CD1c-positive myeloid dendritic cell (primary cell): ENCODE results near the gene SMYD5.
"Not testable (repeated sequence)": the region's sequence is repeated elsewhere in the genome, so short reads cannot be mapped to it uniquely, and the experiment has no call there.

Experiments
- DNase-seq: peaks from one replicate; pipeline ENCODE4 v3.0.0-alpha.2; 2016; ENCODE audit errors: extremely low spot score

Gene SMYD5

GRCh38 chr2:73214120-73215035, at the start of gene SMYD5:
Gene SMYD5, plus strand, starts transcription at chr2:73214245. Its CDS starts 22 bp downstream, at chr2:73214267.
- peak; percentile 94 for DNase-seq

DNA sequence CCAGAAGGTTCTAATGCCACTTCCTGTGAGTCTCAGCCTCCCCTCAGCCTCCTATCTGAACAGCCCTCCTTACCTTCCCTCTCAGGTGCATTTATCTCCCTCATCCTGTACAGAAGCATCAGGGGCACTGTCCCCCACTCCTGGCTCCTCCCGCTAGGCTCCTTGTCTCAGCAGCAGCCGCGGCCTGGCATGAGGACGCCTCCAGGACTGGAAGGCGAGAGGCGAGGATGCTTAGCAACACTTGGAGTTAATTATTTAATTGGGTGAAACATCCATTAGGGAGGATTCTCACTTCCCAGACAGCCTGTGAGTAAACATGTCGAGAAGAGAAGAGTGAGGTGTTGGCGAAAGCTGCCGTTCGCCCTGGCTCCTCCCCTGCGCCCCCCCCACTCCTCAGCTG, 48.1 kb upstream of the SMYD5 start:
- not testable (repeated sequence) for DNase-seq

DNA sequence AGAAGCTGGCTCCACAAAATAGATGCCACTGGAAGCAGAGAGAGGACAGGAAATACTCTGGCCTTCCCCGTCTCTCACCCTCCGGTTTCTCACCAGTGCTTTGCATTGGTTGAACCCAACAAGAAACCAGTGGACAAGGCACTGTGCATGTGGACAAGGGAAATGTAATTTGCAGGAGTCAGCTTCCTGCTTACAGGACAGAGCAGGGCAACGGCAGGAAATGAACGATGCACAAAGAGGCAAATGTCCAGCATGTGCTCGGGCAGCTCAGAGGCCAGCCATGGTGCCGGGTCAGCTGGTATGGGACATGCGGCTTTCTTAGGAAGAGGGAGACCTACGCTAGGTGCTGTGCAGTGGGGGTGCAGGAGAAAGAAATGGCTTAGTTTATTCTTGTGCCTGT, 47.2 kb upstream of the SMYD5 start:
- not testable (repeated sequence) for DNase-seq

GRCh38 chr2:73168348-73168747, 45.7 kb upstream of the SMYD5 start:
- DNase-seq: not testable (repeated sequence)

GRCh38 chr2:73170341-73170740, 43.7 kb upstream of the SMYD5 start:
- not testable (repeated sequence) for DNase-seq

GRCh38 chr2:73172963-73173362, 41.1 kb upstream of the SMYD5 start:
- DNase-seq: no peak

DNA sequence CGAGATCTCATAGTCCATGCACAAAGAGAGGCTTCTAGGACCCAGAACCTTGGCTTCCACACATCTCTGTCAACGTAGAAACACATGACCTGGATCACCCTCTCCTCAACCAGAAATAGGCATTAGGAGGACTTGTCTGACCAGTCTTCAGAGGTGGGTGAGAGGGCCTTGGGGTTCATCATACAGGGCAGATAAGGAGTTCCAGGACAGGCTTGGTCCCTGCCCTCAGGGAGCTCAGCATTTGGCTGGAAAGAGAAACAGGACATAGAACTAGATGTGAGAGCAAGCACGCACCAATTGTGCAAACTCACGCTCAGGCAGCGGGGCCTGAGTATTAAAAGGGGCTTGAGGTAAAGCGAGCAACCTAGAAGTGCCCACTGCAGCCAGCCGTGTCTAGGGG, 40.3 kb upstream of the SMYD5 start:
- no peak for DNase-seq

DNA sequence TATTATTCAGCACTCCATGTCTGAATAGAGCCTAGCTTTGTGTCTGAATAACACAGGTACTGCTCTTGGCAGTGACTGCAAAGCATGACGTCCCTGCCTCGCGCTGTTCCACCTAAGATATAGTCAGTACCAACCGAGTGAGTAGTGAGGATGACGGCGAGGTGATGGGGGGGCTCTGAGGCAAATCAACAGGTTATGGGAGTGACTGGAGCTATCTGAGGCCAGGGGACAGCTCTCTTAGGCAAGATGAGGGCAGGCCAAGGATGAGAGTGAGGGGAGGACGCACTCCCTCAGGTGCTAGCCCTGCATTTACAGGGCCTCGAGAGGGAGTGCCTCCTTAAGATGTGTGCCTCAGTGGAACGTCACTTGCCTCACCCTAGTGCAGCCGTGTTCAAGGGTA, 39.8 kb upstream of the SMYD5 start:
- DNase-seq: no peak

DNA sequence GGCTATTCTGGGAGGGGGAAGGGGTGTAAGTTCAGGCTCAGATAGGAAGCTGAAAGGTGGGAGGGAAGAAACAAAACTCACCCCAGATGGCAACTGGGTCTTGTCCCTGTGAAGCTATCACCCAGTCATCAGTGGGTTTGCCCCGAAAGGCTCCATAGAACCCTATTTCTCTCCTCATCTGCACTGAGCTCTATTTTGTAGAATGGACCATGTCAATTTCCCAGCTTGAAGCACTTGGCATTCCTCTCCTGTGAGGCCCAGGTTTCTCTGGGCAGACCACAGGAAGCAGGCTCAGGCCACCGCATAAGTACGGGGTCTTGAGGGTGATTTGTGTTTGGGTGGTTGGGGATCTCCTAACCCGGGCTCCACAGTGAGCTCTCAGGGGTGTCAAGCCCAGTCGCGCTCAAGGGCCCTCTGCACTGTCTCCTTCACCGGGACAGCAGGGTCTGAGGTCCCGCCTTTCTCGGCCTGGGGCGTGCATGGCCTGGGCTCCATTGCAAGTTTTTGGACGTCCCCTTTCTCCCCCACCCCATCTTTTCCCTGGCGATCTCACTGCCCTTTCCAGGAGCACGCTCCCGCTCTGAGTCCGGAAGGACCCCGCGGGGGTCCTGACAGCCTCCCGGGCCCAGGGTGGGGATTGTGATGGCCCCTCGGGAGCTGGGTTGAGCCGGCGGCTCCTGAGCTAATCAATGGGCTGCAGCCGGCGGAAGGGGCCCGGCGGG, 38.9 kb upstream of the SMYD5 start:
- no peak for DNase-seq

DNA sequence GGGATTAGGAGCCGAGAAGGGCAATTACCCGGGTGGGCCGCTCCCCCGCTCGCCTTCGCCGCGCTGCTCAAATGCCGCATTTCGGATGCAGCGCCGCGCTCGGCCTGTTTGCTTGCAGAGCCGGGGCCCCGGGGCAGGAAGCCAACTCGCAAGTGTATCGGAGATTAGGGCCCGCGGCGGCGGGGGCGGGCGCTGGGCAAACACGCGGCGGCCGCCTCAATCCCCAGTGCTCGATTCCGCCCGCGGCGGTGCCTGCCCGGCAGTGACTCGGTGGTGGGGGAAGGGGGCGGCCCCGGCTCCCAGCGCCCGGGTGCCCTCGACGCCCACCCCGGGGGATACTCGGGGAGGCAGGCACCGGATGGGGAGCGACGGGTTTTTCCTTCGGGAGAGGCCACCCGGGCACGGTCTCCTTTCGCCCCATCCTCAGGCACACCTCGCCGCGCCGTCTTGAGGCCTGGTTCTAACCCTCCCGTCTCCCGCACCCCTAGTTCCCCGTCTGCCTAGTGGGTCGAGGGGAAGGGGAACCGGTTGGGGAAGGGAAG, 38.3 kb upstream of the SMYD5 start:
- peak; percentile 65 for DNase-seq

GRCh38 chr2:73176205-73176880, 37.7 kb upstream of the SMYD5 start:
- DNase-seq: no peak

- DNase-seq: peak; percentile 92
Observed at GRCh38 chr2:73176881-73177644, 37.0 kb upstream of the SMYD5 start.

- no peak for DNase-seq
Observed at GRCh38 chr2:73177645-73178255, 36.3 kb upstream of the SMYD5 start.

DNA sequence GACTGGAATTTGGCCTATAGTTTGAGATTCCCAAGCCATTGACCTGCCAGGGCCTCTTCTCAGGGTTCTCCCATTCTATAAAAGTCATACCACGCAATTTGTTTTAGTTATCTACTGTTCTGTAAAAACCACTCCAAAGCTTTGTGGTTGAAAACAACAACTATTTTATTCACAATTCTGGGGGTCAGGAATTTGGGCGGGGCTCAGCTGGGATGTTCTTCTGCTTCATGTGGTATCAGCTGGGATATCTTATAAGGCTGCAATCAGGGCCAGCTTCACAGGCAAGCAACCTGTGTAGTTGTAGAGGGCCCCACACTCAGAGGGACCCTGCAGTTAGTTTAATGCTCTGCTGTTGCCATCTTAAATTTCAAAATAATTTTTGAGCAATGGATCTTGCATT, 28.1 kb upstream of the SMYD5 start:
- no peak for DNase-seq

GRCh38 chr2:73187549-73187948, 26.5 kb upstream of the SMYD5 start:
- no peak for DNase-seq

DNA sequence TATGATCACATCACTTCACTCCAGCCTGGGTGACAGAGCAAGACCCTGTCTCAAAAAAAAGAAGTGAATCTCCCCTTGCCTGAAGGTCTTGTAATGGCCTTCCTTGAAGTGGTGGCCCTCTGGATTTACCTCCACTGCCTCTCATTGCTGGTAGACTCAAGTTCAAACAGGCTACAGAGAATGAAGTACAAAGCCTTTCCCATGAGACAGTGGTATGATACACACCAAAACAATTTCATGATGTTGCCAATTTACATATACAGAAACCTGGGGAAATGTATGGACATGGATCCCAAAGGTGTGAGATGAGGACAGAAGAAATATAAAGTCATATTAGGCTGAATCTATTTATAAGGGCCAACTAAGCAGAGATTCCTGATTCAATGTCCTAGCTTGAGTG, 16.5 kb upstream of the SMYD5 start:
- no peak for DNase-seq

- not testable (repeated sequence) for DNase-seq
Observed at GRCh38 chr2:73200281-73200680, 13.8 kb upstream of the SMYD5 start.

GRCh38 chr2:73202156-73203054, 11.6 kb upstream of the SMYD5 start, which contains the start of gene NOTO:
Gene NOTO, plus strand, starts transcription at chr2:73202574. Its CDS starts 93 bp downstream, at chr2:73202667.
- no peak for DNase-seq

GRCh38 chr2:73203055-73203681, 10.9 kb upstream of the SMYD5 start:
- DNase-seq: no peak
